Loucy (cell line): ENCODE data around the gene PHGDH.

ENCODE experiments used
- CTCF ChIP-seq: fragments of 200-600 bp; sonication (generic); conservative IDR thresholded peaks from 2 replicates; pipeline ENCODE4 v1.5.1; 2014; ENCODE audit warnings: mild to moderate bottlenecking, antibody characterized with exemption, low read length
- EZH2phosphoT487 ChIP-seq: fragments of 200-600 bp; IDR thresholded peaks from 2 replicates; pipeline ENCODE4 v1.6.1; 2018; ENCODE audit warnings: antibody characterized with exemption, mild to moderate bottlenecking, moderate library complexity, borderline replicate concordance

GRCh38 chr1:119713039-119713748 lies 1.5 kb downstream of the PHGDH start:
- TF ChIP-seq CTCF = no peak
- no peak for TF ChIP-seq EZH2phosphoT487
